Hindlimb muscle (tissue), 1 donor: ENCODE data around the gene ADGRF4. TPM values are rescaled to one million over a fixed set of nuclear protein-coding genes. Genes with fewer than 3 reads are reported as not detected.
"Not testable (repeated sequence)": the region's sequence is repeated elsewhere in the genome, so short reads cannot be mapped to it uniquely, and the experiment has no call there.

Experiments used
- DNase-seq: peaks from one replicate; pipeline ENCODE4 v3.0.0-alpha.2; 2013
- polyA plus RNA-seq: library from polyadenylated mRNA; unstranded; fragments of 120-200 nt; gene quantifications from one replicate; pipeline ENCODE4 v1.2.1, GENCODE V29; 2013; ENCODE audit not compliant: insufficient read length

ADGRF4 gene
- polyA plus RNA-seq, 1 donor = not detected

GRCh38 chr6:47736083-47736700, 37.8 kb downstream of the ADGRF4 start:
- no peak for DNase-seq

GRCh38 chr6:47737406-47737805, 39.0 kb downstream of the ADGRF4 start:
- DNase-seq = no peak

- no peak for DNase-seq
These were observed 42.3 kb downstream of the ADGRF4 start for GRCh38 chr6:47740714-47741113.

GRCh38 chr6:47741807-47742206, 43.4 kb downstream of the ADGRF4 start:
- no peak for DNase-seq

- no peak for DNase-seq
These were observed 45.4 kb downstream of the ADGRF4 start for GRCh38 chr6:47743744-47744143.

GRCh38 chr6:47745269-47745668, 46.9 kb downstream of the ADGRF4 start:
- DNase-seq = not testable (repeated sequence)

GRCh38 chr6:47749757-47750156, 51.4 kb downstream of the ADGRF4 start:
- no peak for DNase-seq

GRCh38 chr6:47752801-47753200, 54.4 kb downstream of the ADGRF4 start:
- no peak for DNase-seq

GRCh38 chr6:47759364-47759763, 61.0 kb downstream of the ADGRF4 start:
- no peak for DNase-seq

GRCh38 chr6:47762502-47762901, 64.1 kb downstream of the ADGRF4 start:
- no peak for DNase-seq

GRCh38 chr6:47766445-47766844, 68.1 kb downstream of the ADGRF4 start:
- no peak for DNase-seq

- no peak for DNase-seq
These were observed 68.7 kb downstream of the ADGRF4 start for GRCh38 chr6:47767102-47767501.

GRCh38 chr6:47769982-47770381, 71.6 kb downstream of the ADGRF4 start:
- DNase-seq = no peak

Other genes with a start within 250 kb of the ADGRF4 start
- 9.2 TPM for gene CD2AP, start 220.8 kb upstream of the ADGRF4 start, polyA plus RNA-seq
- gene OPN5, start 83.5 kb downstream of the ADGRF4 start, polyA plus RNA-seq = 0.32 TPM